ENCODE results near the gene SLC44A4. TPM values are rescaled to one million over a fixed set of nuclear protein-coding genes. Genes with fewer than 3 reads are reported as not detected.
A peak's percentile ranks its signal among the peaks of the same experiment; 100 is the strongest.

SLC44A4 gene
- total RNA-seq, 1 donor from 2014 or later: 1.8 TPM

GRCh38 chr6:31905041-31905440 lies 26.2 kb upstream of the SLC44A4 start:
- no peaks in the 10 kb centered on the region for H3K36me3 ChIP-seq (ENCODE audit: control insufficient read depth, insufficient read depth, low read length)
- H3K27me3 ChIP-seq (ENCODE audit: control insufficient read depth, insufficient read depth, low read length): no peaks in the 10 kb centered on the region
- FAIRE-seq: no peak
- no peak for DNase-seq (ENCODE audit: low read depth)
- TF ChIP-seq CTCF (IDR thresholded peaks at IDR 0.05; ENCODE audit: insufficient read depth, low read length, severe bottlenecking): no peak
- H3K4me3 ChIP-seq (ENCODE audit: low read depth, low read length): no peak overlapping the region

GRCh38 chr6:31903957-31904356 lies 25.2 kb upstream of the SLC44A4 start:
- FAIRE-seq: no peak
- DNase-seq (ENCODE audit: low read depth): no peak
- H3K4me3 ChIP-seq (ENCODE audit: low read depth, low read length): no peak overlapping the region
- H3K27me3 ChIP-seq (ENCODE audit: control insufficient read depth, insufficient read depth, low read length): no peaks in the 10 kb centered on the region
- TF ChIP-seq CTCF (IDR thresholded peaks at IDR 0.05; ENCODE audit: insufficient read depth, low read length, severe bottlenecking): no peak
- H3K36me3 ChIP-seq (ENCODE audit: control insufficient read depth, insufficient read depth, low read length): no peaks in the 10 kb centered on the region

- FAIRE-seq (no peak), DNase-seq (ENCODE audit: low read depth) (peak; percentile 68)
- Histone ChIP-seq H3K36me3 (ENCODE audit: control insufficient read depth, insufficient read depth, low read length) (no peaks in the 10 kb centered on the region), H3K4me3 (ENCODE audit: low read depth, low read length) (peak within 1 kb of the TSS; percentile 48), H3K27me3 (ENCODE audit: control insufficient read depth, insufficient read depth, low read length) (no peaks in the 10 kb centered on the region)
- TF ChIP-seq CTCF (IDR thresholded peaks at IDR 0.05; ENCODE audit: insufficient read depth, low read length, severe bottlenecking): no peak
Measured at GRCh38 chr6:31901953-31902643, 23.3 kb upstream of the SLC44A4 start, which contains the start of gene ZBTB12. ZBTB12 (minus strand) TSS chr6:31902086; CDS start chr6:31901305, 781 bp downstream.

GRCh38 chr6:31901415-31901952 lies 22.7 kb upstream of the SLC44A4 start:
- H3K4me3 ChIP-seq (ENCODE audit: low read depth, low read length): peak overlapping the region; percentile 48
- H3K27me3 ChIP-seq (ENCODE audit: control insufficient read depth, insufficient read depth, low read length): no peaks in the 10 kb centered on the region
- FAIRE-seq (no peak), DNase-seq (ENCODE audit: low read depth) (no peak)
- no peaks in the 10 kb centered on the region for H3K36me3 ChIP-seq (ENCODE audit: control insufficient read depth, insufficient read depth, low read length)
- no peak for TF ChIP-seq CTCF (IDR thresholded peaks at IDR 0.05; ENCODE audit: insufficient read depth, low read length, severe bottlenecking)

DNA sequence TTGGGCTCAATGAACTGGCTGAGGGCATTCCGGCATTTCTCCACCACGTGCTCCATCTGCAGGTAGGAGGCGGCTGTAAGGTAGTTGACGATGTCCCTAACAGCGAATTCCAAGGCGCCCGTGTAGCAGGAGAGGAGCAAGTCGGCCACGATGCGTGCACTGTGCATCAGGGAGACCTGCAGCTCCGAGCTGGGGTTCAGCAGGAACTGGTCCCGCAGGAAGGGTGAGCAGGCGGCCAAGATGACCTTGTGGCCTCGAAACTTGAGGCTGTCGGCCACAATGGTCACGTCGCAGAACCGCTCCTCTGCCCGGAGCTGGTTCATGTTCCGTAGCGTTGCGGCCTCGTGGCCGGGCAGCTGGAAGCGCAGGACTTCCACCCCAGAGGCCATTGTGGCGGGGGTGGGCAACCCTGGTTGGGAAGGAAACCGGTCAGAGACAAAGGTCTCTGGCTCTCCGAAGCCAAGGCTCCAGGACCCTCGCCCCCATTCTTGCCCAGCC lies 22.2 kb upstream of the SLC44A4 start:
- Histone ChIP-seq H3K4me3 (ENCODE audit: low read depth, low read length) (peak overlapping the region; percentile 48), H3K27me3 (ENCODE audit: control insufficient read depth, insufficient read depth, low read length) (no peaks in the 10 kb centered on the region), H3K36me3 (ENCODE audit: control insufficient read depth, insufficient read depth, low read length) (no peaks in the 10 kb centered on the region)
- DNase-seq (ENCODE audit: low read depth) (no peak), FAIRE-seq (no peak)
- no peak for TF ChIP-seq CTCF (IDR thresholded peaks at IDR 0.05; ENCODE audit: insufficient read depth, low read length, severe bottlenecking)
